Lower leg skin (tissue), 3 donors: ENCODE results near the gene RBM14.

ENCODE experiments used
- POLR2A ChIP-seq, 2 donors: fragments of 450-650 bp; IDR thresholded peaks; one replicate each; pipeline ENCODE4 v1.6.1; 2016 to 2017; ENCODE audit warnings: antibody characterized with exemption in 2 of 2, mild to moderate bottlenecking in 1 of 2, moderate library complexity in 1 of 2
- TF ChIP-seq, protein P1 (sequence below), 3 donors: fragments of 450-650 bp; IDR thresholded peaks; one replicate each; pipeline ENCODE4 v1.5.1; 2016; ENCODE audit warnings: antibody characterized with exemption in 3 of 3, mild to moderate bottlenecking in 3 of 3, moderate library complexity in 2 of 3

DNA sequence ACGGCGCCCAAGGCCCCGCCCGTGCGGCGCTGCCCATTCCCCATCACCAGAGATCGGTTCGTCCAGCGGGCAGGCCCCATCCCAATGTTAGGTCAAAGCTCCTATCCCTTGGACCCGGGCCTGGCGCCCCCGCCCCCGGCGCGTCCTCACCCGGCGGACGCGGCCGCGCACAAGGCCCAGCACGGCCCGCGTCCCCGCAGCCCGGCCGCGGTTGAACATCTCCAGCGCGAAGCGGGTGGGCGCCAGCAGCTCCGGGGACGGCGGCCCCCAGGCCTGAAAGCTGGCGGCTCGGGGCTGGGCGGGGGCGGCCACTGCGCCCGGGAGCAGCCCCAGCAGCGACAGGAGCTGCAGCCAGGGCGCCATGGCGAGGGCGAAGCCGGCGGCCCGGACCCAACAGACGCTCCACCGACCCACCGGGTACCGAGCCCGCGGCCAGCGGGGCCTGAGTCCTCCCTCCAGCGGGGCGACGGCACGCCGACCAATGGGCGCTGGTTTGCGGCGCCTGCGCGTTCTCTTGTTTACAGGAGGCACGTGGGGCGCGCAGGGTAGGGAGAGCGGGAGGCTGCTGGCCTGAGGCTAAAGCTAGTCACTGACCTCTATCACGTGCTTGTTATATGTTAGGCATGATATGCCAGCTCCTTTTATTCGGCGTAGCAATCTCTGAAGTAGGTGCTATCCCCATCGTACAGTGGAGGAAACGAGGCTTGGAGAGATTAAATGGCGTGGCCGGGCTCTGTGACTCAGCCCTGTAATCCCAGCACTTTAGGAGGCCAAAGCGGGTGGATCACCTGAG is 48.1 kb upstream of the RBM14 start, which contains the start of gene CTSF:
- TF ChIP-seq POLR2A (IDR thresholded peaks at IDR 0.05), result no peak
- TF ChIP-seq, protein P1, sequence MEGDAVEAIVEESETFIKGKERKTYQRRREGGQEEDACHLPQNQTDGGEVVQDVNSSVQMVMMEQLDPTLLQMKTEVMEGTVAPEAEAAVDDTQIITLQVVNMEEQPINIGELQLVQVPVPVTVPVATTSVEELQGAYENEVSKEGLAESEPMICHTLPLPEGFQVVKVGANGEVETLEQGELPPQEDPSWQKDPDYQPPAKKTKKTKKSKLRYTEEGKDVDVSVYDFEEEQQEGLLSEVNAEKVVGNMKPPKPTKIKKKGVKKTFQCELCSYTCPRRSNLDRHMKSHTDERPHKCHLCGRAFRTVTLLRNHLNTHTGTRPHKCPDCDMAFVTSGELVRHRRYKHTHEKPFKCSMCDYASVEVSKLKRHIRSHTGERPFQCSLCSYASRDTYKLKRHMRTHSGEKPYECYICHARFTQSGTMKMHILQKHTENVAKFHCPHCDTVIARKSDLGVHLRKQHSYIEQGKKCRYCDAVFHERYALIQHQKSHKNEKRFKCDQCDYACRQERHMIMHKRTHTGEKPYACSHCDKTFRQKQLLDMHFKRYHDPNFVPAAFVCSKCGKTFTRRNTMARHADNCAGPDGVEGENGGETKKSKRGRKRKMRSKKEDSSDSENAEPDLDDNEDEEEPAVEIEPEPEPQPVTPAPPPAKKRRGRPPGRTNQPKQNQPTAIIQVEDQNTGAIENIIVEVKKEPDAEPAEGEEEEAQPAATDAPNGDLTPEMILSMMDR (IDR thresholded peaks at IDR 0.05), result no peak
